IMR-90 (cell line): ENCODE measurements around the gene METTL1. TPM values are rescaled to one million over a fixed set of nuclear protein-coding genes. Genes with fewer than 3 reads are reported as not detected.

Experiments
- ATAC-seq: fragments of 200-7000 bp; cut with Tn5 transposase; 2 replicates; pipeline ENCODE4 v1.9.1; 2020; ENCODE audit warnings: low read depth, mild to moderate bottlenecking, moderate library complexity
- BruUV-seq: library from RNA; stranded (reverse); fragments of 400-500 nt; replicated peaks from 2 replicates; lab custom pipeline; 2021; lab: Mats Ljungman, UMichigan
- CTCF ChIA-PET: fragments of 300-600 bp; formaldehyde crosslinking; extraction: SDS; loops from one replicate; lab custom pipeline; 2021; ENCODE audit warnings: antibody characterized with exemption; lab: Yijun Ruan, JAX
- POLR2A ChIA-PET: fragments of 300-600 bp; sonication (Branson Sonifier 250); formaldehyde crosslinking; loops from one replicate; lab custom pipeline; 2022; ENCODE audit warnings: antibody characterized with exemption; ENCODE audit not compliant: unreplicated experiment; lab: Charles Lee
- DNase-seq: peaks from one replicate; pipeline ENCODE4 v3.0.0; 2013
- H2AFZ ChIP-seq: replicated peaks from 2 replicates; pipeline ENCODE3; 2013; ENCODE audit warnings: low read length, mild to moderate bottlenecking; ENCODE audit not compliant: poor library complexity
- H2AK5ac ChIP-seq: 2 replicates; pipeline ENCODE4 v1.6.1; 2013; ENCODE audit warnings: low read depth, low read length, inconsistent platforms
- H2AK9ac ChIP-seq: replicated peaks from 2 replicates; pipeline ENCODE3; 2013; ENCODE audit warnings: mild to moderate bottlenecking, low read depth, low read length, moderate library complexity; ENCODE audit not compliant: poor library complexity
- H2BK120ac ChIP-seq: 2 replicates; pipeline ENCODE4 v1.6.1; 2013; ENCODE audit warnings: low read depth, low read length, inconsistent platforms
- H2BK15ac ChIP-seq: 3 replicates; pipeline ENCODE4 v1.6.1; 2013; ENCODE audit warnings: low read depth, low read length, inconsistent platforms
- H2BK20ac ChIP-seq: 2 replicates; pipeline ENCODE4 v1.6.1; 2013; ENCODE audit warnings: low read depth, mild to moderate bottlenecking, inconsistent platforms, low read length, moderate library complexity
- H2BK5ac ChIP-seq: 2 replicates; pipeline ENCODE4 v1.6.1; 2013; ENCODE audit warnings: mild to moderate bottlenecking, low read depth, low read length, inconsistent platforms; ENCODE audit not compliant: poor library complexity, severe bottlenecking
- H3K14ac ChIP-seq: replicated peaks from 2 replicates; pipeline ENCODE4 v1.6.1; 2013; ENCODE audit warnings: low read depth, low read length, inconsistent platforms
- H3K18ac ChIP-seq: 2 replicates; pipeline ENCODE4 v1.6.1; 2013; ENCODE audit warnings: low read depth, low read length, control low read depth
- H3K23ac ChIP-seq: 2 replicates; pipeline ENCODE4 v1.6.1; 2013; ENCODE audit warnings: low read depth, low read length, inconsistent platforms
- H3K27ac ChIP-seq: 2 replicates; pipeline ENCODE4 v1.5.1; 2013; ENCODE audit warnings: mild to moderate bottlenecking, control low read depth, low read length; ENCODE audit not compliant: insufficient read depth
- H3K27me3 ChIP-seq: 2 replicates; pipeline ENCODE4 v1.6.1; 2013; ENCODE audit warnings: low read length; ENCODE audit not compliant: control insufficient read depth, insufficient read depth
- H3K36me3 ChIP-seq: 2 replicates; pipeline ENCODE4 v1.6.1; 2013; ENCODE audit warnings: low read length, mixed read lengths; ENCODE audit not compliant: control insufficient read depth, insufficient read depth
- H3K4ac ChIP-seq: 2 replicates; pipeline ENCODE4 v1.6.1; 2013; ENCODE audit warnings: low read depth, low read length, inconsistent platforms
- H3K4me1 ChIP-seq: 2 replicates; pipeline ENCODE4 v1.6.1; 2013; ENCODE audit warnings: low read length, mixed read lengths; ENCODE audit not compliant: control insufficient read depth, insufficient read depth
- H3K4me2 ChIP-seq: 2 replicates; pipeline ENCODE4 v1.6.1; 2013; ENCODE audit warnings: low read depth, mild to moderate bottlenecking, control low read depth, low read length, moderate library complexity
- H3K4me3 ChIP-seq: 2 replicates; pipeline ENCODE4 v1.5.1; 2013; ENCODE audit warnings: low read depth, mild to moderate bottlenecking, control low read depth, low read length, moderate library complexity; ENCODE audit not compliant: insufficient read depth
- H3K56ac ChIP-seq: 2 replicates; pipeline ENCODE4 v1.6.1; 2013; ENCODE audit warnings: low read length, inconsistent platforms; ENCODE audit not compliant: insufficient read depth; ENCODE audit errors: extremely low read depth
- H3K79me1 ChIP-seq, 2 experiments: 2 replicates each; pipeline ENCODE4 v1.6.1; 2013; ENCODE audit warnings: low read length in 2 of 2, inconsistent platforms in 1 of 2, low read depth in 1 of 2
- H3K9ac ChIP-seq: 2 replicates; pipeline ENCODE4 v1.6.1; 2013; ENCODE audit warnings: low read depth, low read length, control low read depth
- H3K9me1 ChIP-seq: 2 replicates; pipeline ENCODE4 v1.6.1; 2013; ENCODE audit warnings: low read length, inconsistent platforms; ENCODE audit not compliant: insufficient read depth
- H3K9me3 ChIP-seq: 2 replicates; pipeline ENCODE4 v1.6.1; 2013; ENCODE audit warnings: low read length; ENCODE audit not compliant: control insufficient read depth, insufficient read depth
- H4K20me1 ChIP-seq: 2 replicates; pipeline ENCODE4 v1.6.1; 2013; ENCODE audit warnings: low read length, inconsistent platforms; ENCODE audit not compliant: insufficient read depth
- H4K5ac ChIP-seq: 2 replicates; pipeline ENCODE4 v1.6.1; 2013; ENCODE audit warnings: mild to moderate bottlenecking, low read depth, low read length, control low read depth
- H4K8ac ChIP-seq, 2 experiments: 2 replicates each; pipeline ENCODE4 v1.6.1; 2013; ENCODE audit warnings: low read depth in 2 of 2, low read length in 2 of 2, control low read depth in 1 of 2, inconsistent platforms in 1 of 2
- H4K91ac ChIP-seq: 2 replicates; pipeline ENCODE4 v1.6.1; 2013; ENCODE audit warnings: low read depth, low read length, inconsistent platforms; ENCODE audit not compliant: insufficient read depth
- BHLHE40 ChIP-seq: fragments of 150-350 bp; IDR thresholded peaks from 2 replicates; pipeline ENCODE4 v1.6.1; 2016; ENCODE audit warnings: mild to moderate bottlenecking, low read depth, low read length
- CEBPB ChIP-seq: IDR thresholded peaks from 2 replicates; pipeline ENCODE4 v1.6.1; 2012; ENCODE audit warnings: low read depth, low read length, improper control_type of control experiment
- CHD1 ChIP-seq: IDR thresholded peaks from 2 replicates; pipeline ENCODE4 v1.6.1; 2012; ENCODE audit warnings: low read depth, low read length, improper control_type of control experiment
- CTCF ChIP-seq: conservative IDR thresholded peaks from 2 replicates; pipeline ENCODE4 v1.5.1; 2012; ENCODE audit warnings: mild to moderate bottlenecking, low read depth, low read length, improper control_type of control experiment
- ELK1 ChIP-seq: fragments of 150-350 bp; IDR thresholded peaks from 2 replicates; pipeline ENCODE4 v1.6.1; 2016; ENCODE audit warnings: low read depth, mild to moderate bottlenecking, low read length, moderate library complexity, borderline replicate concordance
- FOS ChIP-seq: fragments of 150-350 bp; IDR thresholded peaks from 2 replicates; pipeline ENCODE4 v1.6.1; 2016; ENCODE audit warnings: low read depth, low read length
- MAFK ChIP-seq: IDR thresholded peaks from 2 replicates; pipeline ENCODE4 v1.6.1; 2012; ENCODE audit warnings: low read depth, low read length, improper control_type of control experiment
- MAZ ChIP-seq: IDR thresholded peaks from 2 replicates; pipeline ENCODE4 v1.6.1; 2012; ENCODE audit warnings: low read depth, mild to moderate bottlenecking, low read length, improper control_type of control experiment, moderate library complexity, borderline replicate concordance
- MXI1 ChIP-seq: IDR thresholded peaks from 2 replicates; pipeline ENCODE4 v1.6.1; 2012; ENCODE audit warnings: low read depth, mild to moderate bottlenecking, low read length, moderate library complexity, borderline replicate concordance
- NFE2L2 ChIP-seq: fragments of 150-350 bp; IDR thresholded peaks from 2 replicates; pipeline ENCODE4 v1.6.1; 2016; ENCODE audit warnings: low read depth, mild to moderate bottlenecking, low read length
- POLR2A ChIP-seq: IDR thresholded peaks from 2 replicates; pipeline ENCODE4 v1.6.1; 2012; ENCODE audit warnings: mild to moderate bottlenecking, low read depth, low read length
- RAD21 ChIP-seq: IDR thresholded peaks from 2 replicates; pipeline ENCODE4 v1.6.1; 2012; ENCODE audit warnings: low read length, improper control_type of control experiment
- RCOR1 ChIP-seq: IDR thresholded peaks from 2 replicates; pipeline ENCODE4 v1.6.1; 2012; ENCODE audit warnings: mild to moderate bottlenecking, low read length, improper control_type of control experiment; ENCODE audit not compliant: insufficient replicate concordance
- RFX5 ChIP-seq: IDR thresholded peaks from 2 replicates; pipeline ENCODE4 v1.8.0; 2012; ENCODE audit warnings: low read depth, mild to moderate bottlenecking, low read length, moderate library complexity
- SMC3 ChIP-seq: fragments of 150-350 bp; IDR thresholded peaks from 2 replicates; pipeline ENCODE4 v1.6.1; 2016; ENCODE audit warnings: low read depth, mild to moderate bottlenecking, antibody characterized with exemption, low read length, moderate library complexity
- USF2 ChIP-seq: fragments of 150-350 bp; IDR thresholded peaks from 2 replicates; pipeline ENCODE4 v1.6.1; 2017; ENCODE audit warnings: mild to moderate bottlenecking, antibody characterized with exemption, low read length, low read depth
- WGBS, 2 experiments: methylation state at CpG; one replicate each; pipeline versions ENCODE4 v1.1.5 to v1.1.7; 2013; ENCODE audit warnings: missing lambda C conversion rate in 2 of 2; ENCODE audit not compliant: insufficient read length in 1 of 2; ENCODE audit errors: extremely low coverage in 2 of 2; 5-methylcytosine and 5-hydroxymethylcytosine counted together
- dilution Hi-C: fragments of 300-500 bp; cut with HindIII; formaldehyde crosslinking; loops from one replicate; pipeline ENCODE4 v1.14.3; 2018; ENCODE audit warnings: low sequenced_read_pairs; ENCODE audit not compliant: unreplicated experiment
- in situ Hi-C: fragments of 300-500 bp; cut with MboI; formaldehyde crosslinking; loops from 3 replicates; pipeline ENCODE4 v1.14.3; 2019; ENCODE audit warnings: low sequenced_read_pairs, inconsistent platforms, mixed read lengths
- intact Hi-C: fragments of 100-400 bp; cut with micrococcal nuclease; formaldehyde crosslinking; loops from 2 replicates; pipeline ENCODE4 v1.10.0; 2022
- polyA plus RNA-seq, 3 experiments: library from polyadenylated mRNA; depleted of rRNA; stranded (reverse); fragments of >200 nt; gene quantifications; 2 replicates each; pipeline ENCODE4 v1.2.3, GENCODE V29; 2012; ENCODE audit warnings: low replicate concordance in 1 of 3
- total RNA-seq: library from RNA; depleted of rRNA; stranded (reverse); fragments of >200 nt; gene quantifications from 2 replicates; pipeline ENCODE4 v1.2.3, GENCODE V29; 2012

Gene METTL1
- total and polyA plus RNA-seq, 2 of the 4 experiments (the other 2 are of a cell fraction): 12.4 to 27.5 TPM

- DNase-seq (no peak), ATAC-seq (no peak)
- no peak overlapping the region for H3K4me3 ChIP-seq
- H3K23ac ChIP-seq: no peak overlapping the region
- H2BK15ac ChIP-seq: no peak overlapping the region
- no peak overlapping the region for H3K4ac ChIP-seq
- H3K36me3 ChIP-seq: peaks cover 42% of the 10 kb centered on the region
- H3K4me2 ChIP-seq: no peak overlapping the region
- no peak overlapping the region for H4K91ac ChIP-seq
- intact Hi-C loops: no loop called here
- H3K14ac ChIP-seq: no peak overlapping the region
- H2BK120ac ChIP-seq: no peak overlapping the region
- no peaks in the 10 kb centered on the region for H3K9me3 ChIP-seq
- no peak overlapping the region for H4K5ac ChIP-seq
- no peak overlapping the region for H3K18ac ChIP-seq
- H3K27me3 ChIP-seq: no peaks in the 10 kb centered on the region
- CTCF ChIA-PET: no interaction called here
- no peak overlapping the region for H3K56ac ChIP-seq
- H2BK5ac ChIP-seq: no peak overlapping the region
- H2AK5ac ChIP-seq: peak overlapping the region; percentile 18; the same call in 1 of the 2 replicates
- peaks cover 12% of the 10 kb centered on the region for H3K9me1 ChIP-seq
- TF ChIP-seq BHLHE40: no peak
- no peak for TF ChIP-seq MAFK
- no peak for TF ChIP-seq CHD1
- TF ChIP-seq RAD21: no peak
- no peak for TF ChIP-seq RFX5
- TF ChIP-seq POLR2A: no peak
- no peak for TF ChIP-seq USF2
- TF ChIP-seq FOS: no peak
- TF ChIP-seq CTCF: no peak
- TF ChIP-seq ELK1: no peak
- no peak for TF ChIP-seq NFE2L2
- no peak for TF ChIP-seq CEBPB
- TF ChIP-seq MAZ: no peak
- TF ChIP-seq RCOR1: no peak
- no peak for TF ChIP-seq SMC3
- TF ChIP-seq MXI1: no peak
- no peak overlapping the region for H3K9ac ChIP-seq
- no peak overlapping the region for H3K27ac ChIP-seq
- no TSS peak for BruUV-seq
- no peak overlapping the region for H2AFZ ChIP-seq
- no peak overlapping the region for H2BK20ac ChIP-seq
- peaks cover 5% of the 10 kb centered on the region; the same call in 1 of the 2 replicates for H4K20me1 ChIP-seq
- POLR2A ChIA-PET: no interaction called here
- H2AK9ac ChIP-seq: no peak overlapping the region
- H4K8ac ChIP-seq: no peak overlapping the region
- dilution Hi-C loops: no loop called here
- WGBS, 2 experiments: no CpG with 5 or more reads among the region's 5 CpGs
- H3K79me1 ChIP-seq: peaks cover 0 to 19% of the 10 kb centered on the region in 2 experiments; a peak in 2 of 4 replicates
- in situ Hi-C loops: no loop called here
- H3K4me1 ChIP-seq: no peaks in the 10 kb centered on the region; the same call in 1 of the 2 replicates
Measured at GRCh38 chr12:57816855-57817151, 44.9 kb upstream of the METTL1 start.
